HL-60/S4 treated with retinoic acid at 250 ng/mL for 4 days and 3 days (cell line): ENCODE measurements around the gene CHN1.

Experiments
- in situ Hi-C: fragments of 300-500 bp; cut with MboI; formaldehyde crosslinking; loops from 2 replicates; pipeline ENCODE4 v1.7.0; 2022; ENCODE audit warnings: low sequenced_read_pairs

The CHN1 gene

DNA sequence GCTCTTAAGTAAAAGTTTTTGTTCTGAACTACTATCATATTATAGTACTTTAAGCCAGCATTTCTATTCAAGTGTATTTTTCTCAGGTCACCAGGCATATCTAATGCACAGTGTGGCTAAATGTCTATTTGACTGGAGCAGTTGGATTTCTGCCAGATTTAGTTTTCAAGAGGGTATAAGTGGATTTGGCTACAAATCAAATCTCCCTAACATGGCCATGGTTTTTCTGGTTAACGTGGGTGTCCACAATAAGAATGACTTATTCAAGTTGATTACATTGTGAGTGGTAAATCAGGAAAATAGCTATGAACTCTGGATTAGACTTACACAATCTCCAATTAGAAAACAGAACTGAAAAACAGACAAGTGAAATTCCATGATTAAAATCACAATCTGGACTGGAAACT is 5.7 kb upstream of the CHN1 start:
- in situ Hi-C loops, result no loop called here

DNA sequence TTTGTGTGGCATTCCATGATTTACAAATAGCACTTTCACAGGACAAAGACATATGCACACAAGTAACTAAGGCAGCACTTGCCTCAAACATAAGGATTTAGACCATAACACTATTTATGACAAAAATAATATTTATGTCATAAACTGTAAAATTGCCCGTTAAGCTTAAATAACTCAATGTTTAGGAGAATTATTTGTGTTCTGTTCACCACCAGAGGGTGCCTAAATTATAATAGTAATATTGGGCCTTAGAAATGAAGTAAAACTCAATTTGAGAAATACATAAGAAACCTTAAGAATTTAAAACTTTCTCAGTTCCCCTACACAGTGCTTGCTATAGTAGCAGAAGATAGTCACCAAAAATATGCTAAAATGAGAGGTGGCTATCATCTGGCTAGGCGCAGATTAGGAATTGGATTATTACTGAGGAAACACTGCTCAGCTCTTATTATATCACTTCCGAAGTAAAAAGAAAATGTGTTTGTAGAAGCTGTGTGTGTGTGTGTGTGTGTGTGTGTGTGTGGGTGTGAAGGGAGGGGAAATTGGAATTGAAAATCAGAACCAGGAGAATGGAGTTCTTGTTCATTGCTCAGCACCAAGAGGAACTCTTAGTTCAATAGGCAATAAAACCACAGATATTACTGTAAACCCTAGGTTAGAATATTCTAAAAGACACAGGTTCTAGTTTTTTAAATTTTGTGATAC is 4.9 kb upstream of the CHN1 start:
- in situ Hi-C loops, result no loop called here

DNA sequence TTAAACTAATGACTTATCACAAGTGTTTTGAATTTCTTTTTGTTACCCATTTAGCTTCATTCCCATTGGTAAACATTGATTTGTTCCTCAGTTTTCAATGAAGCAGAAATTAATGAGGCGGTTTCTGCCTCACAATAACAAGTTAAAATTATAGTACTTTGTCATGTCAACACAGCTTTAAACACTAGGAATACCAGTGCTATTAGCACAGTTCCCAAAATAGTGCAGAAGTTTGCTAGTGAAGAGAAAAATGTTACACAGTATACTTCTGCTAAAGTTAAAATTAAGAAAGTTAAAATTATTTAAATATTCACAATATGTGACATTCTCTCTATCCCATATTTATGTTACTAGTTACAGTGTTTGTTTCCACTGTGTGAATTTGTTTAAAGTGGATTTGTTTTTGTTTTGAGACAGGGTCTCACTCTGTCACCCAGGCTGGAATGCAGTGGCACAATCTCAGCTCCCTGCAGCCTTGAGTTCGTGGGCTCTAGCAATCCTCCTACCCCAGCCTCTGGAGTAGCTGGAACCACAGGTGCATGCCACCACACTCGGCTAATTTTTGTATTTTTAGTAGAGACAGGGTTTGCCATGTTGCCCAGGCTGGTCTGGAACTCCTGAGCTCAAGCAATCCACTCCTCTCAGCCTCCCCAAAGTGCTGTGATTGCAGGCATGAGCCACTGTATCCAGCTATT is 3.8 kb upstream of the CHN1 start:
- in situ Hi-C loops, result no loop called here

DNA sequence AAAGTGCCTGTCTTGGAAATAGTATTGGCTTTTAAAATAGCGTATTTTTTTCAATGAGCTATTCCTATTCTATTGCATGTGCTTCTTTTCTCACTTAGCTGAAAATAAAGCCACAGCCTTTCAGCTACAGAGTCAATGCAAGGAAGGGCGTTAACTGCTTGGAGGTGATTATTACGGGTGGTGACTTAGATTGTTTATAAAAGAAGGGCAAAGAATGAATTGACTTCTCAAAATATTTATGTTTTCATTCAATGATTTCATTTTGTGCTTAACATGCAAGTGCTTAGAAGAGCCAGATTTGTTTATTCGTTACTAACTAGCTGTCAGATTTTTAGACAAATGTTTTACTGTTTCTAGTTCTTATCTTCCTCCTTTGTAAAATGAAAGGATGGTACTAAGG is 2.8 kb upstream of the CHN1 start:
- in situ Hi-C loops, result no loop called here

DNA sequence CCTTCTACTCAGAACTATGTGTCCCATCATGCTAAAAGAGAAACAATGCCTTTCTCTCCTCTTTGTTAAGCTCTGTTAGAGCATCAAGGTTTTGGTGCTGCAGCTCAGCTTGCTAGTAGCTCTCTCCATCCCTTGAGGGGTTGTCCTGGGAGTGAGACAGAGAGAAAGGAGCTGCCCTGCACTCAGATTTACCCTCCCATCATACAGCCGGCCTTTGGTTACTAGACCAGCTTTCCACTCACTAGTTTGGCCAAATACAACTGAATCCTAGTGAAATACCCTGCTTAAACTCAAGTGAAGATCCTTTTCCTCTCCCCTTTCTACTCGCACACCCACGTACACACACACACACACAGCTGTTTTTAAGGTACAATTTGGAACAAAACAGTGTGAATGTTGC is 2.3 kb upstream of the CHN1 start:
- in situ Hi-C loops, result no loop called here

DNA sequence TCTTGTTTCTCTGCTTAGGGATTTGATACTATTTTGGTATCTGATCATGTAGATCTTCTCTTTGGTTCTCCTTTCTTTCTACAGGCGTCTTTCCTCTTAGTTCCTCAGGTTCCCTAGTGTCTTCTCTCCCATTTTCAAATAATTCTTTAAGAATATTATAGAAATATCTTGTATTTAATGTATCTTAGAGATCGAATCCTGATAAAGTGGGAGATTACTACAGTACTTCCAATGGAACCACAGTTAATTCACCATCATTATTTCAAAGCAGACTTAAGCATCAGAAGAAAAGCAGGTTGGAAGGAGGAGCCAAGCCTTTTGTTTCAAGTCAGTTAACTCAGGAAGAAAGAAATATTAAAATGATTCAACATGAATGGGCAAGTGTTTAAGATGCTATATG is 1.1 kb upstream of the CHN1 start:
- in situ Hi-C loops, result no loop called here

DNA sequence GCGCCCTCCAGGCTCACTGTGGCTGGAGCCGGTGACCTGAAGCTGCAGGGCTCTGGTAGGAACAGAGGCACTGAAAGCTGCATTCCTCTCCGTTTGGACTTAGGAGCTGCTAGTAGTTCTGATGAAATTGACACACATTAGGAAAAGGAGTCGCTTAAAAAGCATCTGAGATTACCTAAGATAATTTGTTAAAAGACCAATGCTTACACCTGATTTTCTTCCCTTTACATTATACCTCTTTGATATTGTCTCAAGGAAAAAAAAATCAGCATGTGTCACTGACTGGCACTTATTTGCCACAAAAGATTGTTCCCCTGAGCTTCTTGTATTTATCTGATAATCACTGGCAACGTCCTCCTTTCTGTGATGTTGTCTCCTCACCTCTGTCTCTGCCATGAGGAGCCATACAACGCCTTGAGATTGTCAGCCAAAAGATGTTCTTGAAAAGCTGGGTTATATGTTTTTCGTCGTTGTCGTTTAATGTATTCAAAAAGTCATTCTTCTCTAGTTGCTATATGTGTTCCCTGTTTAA is 618 bp upstream of the CHN1 start:
- in situ Hi-C loops, result no loop called here

DNA sequence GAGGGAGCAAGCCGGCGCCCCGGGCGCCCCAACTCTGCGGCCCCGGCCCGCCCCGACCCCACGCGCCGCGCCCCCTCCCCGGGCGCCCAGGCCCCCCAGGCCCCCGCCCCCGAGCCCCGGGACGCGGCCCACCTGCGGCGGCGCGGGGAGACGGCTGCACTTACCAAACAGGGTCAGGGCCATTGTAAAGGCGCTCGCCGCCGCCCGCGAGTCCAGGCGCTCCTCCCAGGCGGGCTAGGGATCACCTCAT is 526 bp downstream of the CHN1 start:
- in situ Hi-C loops, result no loop called here

DNA sequence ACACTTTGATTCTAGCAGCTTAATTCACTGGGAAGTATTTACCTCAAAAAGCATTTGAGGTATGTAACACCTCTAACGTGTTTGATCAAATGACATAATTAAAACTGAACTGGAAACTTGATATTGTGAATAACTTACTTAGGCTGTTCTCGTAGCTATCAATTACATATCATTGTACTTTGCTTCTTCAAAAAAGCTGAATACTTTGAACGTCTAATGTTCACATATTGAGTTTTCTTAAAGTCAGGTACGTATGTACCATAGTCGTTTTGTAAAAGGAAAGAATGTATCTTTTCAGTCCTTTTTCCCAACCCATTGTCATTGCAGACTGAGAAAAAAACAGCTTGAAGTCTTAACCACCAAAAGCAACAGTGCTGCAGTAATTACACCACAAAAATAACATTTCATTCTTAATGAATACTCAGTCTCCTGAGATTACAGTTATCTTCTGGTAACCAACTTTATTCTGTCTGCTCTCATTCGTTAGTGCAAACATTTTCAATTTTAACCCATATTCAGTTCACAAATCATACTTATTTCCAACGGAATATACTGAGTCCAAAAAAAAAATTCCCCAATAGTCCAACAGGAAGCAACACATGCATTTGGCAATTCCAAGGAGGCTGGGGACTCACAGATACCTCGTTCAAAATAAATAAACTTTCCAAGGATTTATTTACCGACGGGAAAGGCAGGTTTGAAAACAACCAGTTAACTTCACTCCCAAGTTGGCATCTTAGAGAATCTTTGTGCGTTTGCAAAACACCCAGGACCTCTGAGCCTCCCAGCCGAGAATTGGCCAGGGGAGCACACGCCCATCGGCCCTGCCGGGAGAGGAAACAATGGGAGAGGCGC is 1.1 kb downstream of the CHN1 start:
- in situ Hi-C loops, result no loop called here

DNA sequence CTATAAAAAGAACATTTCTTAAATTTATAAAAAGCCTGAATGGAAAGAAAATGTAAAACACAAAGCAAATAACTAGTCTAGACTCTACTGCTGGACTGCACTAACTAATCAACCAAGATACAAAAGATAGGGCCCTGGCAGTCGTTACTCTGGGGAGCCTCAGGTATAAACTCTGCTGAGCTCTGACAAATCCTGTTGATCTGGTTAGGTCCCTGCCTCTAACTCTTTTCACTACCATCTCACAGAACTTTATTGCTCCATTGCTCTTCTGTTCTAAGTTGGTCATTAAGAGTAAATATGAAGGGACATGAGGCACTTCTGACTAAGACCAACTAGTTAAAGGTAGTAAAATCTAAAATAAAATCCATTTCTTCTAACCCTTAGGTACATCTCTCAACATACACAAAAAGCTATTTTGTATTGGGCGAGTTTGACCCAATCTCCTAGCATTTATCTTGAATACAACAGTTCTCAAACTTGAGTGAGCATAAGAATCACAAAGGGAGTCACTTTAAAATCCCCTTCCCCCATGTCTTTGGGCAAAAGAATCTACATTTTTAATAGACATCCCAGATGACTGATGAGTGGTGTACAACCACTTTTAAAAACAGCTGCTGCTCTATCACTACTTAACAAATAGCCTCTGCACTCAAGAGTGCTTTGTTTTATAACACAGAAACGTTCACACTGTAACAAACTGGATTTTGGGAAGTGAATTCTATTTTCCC is 2.5 kb downstream of the CHN1 start:
- in situ Hi-C loops, result no loop called here

DNA sequence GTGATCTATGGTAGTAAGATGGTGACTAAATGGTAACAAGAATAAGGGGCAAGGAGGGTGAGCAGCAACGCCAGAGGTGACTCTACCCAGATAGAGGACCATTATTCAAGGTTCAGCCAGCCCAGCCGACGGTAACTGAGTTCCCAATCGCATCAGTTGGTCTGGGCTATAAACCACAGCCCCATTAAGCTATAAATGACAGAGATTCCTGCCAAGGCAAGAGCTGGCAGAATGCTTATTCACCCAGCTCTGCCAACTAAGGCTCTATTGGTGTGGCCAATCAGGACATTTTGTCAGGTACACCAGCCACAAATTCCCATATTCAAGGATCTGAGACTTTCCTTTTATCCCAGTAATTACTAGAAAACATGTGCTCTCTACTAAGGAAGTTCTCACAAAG is 3.6 kb downstream of the CHN1 start:
- in situ Hi-C loops, result no loop called here

DNA sequence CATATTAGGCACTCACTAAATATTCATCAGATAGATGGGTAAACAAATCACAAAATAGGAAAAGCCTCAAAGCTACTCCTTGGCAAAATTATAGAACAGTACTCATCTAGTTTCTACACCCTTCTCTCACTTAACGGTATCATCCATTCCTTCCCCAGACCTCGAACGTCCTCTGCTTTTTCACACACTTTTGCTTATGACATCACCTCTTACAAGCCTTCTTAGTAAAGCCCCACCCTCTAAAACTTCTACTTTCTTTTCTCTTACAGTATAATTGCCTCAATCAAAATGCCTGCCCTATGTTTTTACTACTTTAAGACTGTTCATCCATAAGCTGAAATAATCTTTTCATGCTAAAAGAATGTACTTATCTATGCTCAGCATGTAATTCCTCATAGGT is 8.1 kb downstream of the CHN1 start:
- in situ Hi-C loops, result loop anchor here (25.0 kb wide), 1 partner anchor 235 kb away; the partner anchor contains the start of gene CHRNA1

DNA sequence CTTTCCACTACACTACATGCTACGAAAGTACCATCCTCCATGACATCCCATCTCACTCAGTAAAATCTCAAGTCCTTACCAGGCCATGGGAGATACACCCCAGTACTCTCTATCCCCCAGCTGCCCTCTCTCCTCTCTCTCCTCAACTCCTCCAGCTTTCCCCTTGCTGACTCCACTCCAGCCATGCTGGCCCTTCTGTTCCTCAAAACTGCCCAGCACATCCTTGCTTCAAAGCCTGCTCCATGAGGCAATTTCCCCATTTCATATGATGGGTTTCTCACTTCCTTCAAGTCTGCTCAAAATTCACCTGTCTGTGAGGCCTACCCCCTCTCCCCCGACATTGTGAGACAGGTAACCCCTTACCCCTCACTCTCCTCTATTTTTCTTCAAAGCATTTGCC is 8.6 kb downstream of the CHN1 start:
- in situ Hi-C loops, result loop anchor here (25.0 kb wide), 1 partner anchor 234 kb away; the partner anchor contains the start of gene CHRNA1

DNA sequence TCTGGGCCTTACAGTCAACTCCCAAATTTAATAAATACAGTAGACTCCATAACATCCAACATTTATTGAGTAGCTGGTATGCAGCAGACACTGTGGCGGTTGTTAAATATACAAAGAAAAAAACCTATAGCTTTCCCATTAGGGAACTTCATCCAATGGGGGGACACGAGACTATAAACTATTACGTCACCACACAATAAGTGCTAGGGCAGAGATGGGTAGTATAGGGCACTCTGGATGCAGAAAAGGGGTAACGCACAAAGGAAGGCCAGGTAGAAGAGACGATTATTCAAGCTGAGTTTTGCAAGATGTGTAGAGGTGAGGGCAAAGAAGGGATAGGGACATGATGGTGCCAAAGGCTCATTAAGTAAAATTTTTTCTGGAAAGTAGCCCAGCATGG is 10.8 kb downstream of the CHN1 start:
- in situ Hi-C loops, result loop anchor here (25.0 kb wide), 1 partner anchor 232 kb away; the partner anchor contains the start of gene CHRNA1

DNA sequence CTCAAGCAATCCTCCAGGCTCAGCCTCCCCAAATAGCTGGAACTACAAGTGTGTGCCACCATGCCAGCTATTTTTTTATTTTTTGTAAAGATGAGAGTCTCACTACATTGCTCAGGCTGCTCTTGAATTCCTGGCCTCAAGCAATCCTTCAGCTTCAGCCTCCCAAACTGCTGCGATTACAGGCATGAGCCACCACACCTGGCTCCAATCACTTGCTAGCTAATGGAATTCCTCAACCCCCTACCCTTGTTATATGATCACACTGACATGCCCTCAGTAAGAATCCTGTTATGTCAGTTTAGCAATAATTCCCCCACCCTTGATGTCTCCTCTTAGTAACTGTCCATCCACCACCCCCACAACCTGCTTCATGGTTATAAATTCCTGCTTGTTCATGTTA is 12.3 kb downstream of the CHN1 start:
- in situ Hi-C loops, result loop anchor here (25.0 kb wide), 1 partner anchor 231 kb away; the partner anchor contains the start of gene CHRNA1

DNA sequence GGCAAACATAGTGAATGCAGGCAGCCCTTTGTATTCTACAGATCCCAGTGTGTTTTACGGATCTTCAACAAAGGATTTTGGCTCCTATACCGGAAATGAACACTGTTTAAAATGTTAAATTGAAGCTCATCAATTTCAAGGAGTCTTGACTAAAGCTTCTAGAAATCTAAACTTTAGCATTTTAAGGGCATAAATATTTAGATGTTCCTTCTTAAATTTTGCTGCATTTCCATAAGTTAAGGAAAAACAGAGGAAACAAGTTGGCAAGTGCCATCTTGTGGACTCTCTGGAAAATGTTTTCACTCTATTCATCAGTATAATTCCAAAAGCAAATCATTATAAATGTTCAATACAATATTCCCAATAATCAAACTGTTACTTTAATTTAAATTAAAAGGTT is 19.6 kb downstream of the CHN1 start:
- in situ Hi-C loops, result loop anchor here (25.0 kb wide), 1 partner anchor 223 kb away; the partner anchor contains the start of gene CHRNA1

DNA sequence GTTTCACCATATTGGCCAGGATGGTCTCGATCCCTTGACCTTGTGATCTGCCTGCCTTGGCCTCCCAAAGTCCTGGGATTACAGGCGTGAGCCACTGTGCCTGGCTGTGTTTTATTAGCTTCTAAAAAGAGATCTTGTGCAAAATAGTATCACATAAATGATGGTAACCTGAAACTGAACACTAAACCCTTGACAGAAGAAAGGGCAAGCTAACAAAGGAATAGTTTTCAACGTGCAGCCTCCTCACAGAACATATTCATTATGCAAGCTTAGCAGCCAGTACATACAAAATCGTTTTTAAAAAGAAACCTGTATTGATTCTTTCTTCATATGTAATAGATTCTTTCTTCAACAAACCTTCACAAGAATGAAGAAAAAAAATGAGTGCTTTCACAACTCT is 20.6 kb downstream of the CHN1 start:
- in situ Hi-C loops, result loop anchor here (25.0 kb wide), 1 partner anchor 222 kb away; the partner anchor contains the start of gene CHRNA1

DNA sequence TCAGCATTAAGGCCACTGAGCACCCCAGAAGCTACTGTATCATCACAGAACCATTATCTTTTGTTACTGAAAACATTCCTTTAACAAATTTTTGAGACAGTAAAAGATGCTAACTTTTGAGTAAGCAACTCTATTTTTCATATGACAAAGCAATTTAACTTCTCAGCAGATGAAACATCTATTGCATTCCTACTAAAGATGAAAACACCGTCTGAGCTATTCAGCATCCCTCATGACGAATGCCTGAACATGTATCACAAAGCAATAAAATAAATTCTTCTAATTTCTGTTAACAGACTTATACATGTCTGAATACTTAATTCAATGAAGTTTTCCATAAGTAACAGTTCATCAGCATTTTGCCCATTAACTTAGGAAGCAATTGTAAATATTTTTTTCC is 23.9 kb downstream of the CHN1 start:
- in situ Hi-C loops, result loop anchor here (25.0 kb wide), 1 partner anchor 219 kb away; the partner anchor contains the start of gene CHRNA1

DNA sequence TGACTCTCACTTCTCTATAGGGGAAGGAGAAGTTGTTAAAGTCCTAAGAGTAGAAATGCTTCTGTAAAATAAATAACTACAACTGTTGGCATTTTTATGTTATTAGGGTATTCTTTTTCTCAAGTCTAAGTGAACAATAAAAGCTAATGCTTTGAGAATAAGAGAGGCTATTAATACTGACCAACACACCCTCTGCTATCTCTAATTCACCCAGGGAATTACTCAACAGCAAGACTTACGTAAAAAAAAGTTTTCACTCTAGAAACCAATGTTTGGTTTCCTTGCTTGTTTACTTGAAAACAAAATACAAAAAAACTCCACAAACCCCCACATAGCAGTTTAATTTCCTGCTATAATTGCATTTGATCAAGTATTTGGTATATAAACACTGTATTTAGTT is 25.2 kb downstream of the CHN1 start:
- in situ Hi-C loops, result loop anchor here (25.0 kb wide), 1 partner anchor 218 kb away; the partner anchor contains the start of gene CHRNA1

DNA sequence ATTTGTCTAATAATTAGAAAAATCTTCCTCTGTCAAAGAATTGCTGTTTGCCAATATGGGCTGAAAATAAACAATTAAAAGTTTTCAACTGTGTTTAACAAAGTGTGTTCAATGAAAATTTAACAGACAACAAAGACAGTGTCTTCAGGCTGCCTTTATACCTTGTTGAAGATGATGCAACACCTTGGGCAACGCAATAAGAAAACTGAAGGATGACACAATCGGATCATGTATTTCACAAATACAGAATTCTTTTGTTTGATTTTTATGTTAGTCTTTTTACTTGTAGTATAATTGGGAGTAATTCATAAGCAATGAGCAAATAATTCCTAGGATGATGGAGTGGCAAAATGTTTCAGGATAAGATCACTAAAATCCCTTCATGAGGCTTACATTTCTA is 27.8 kb downstream of the CHN1 start:
- in situ Hi-C loops, result loop anchor here (25.0 kb wide), 1 partner anchor 215 kb away; the partner anchor contains the start of gene CHRNA1
